Fibroblast of lung (primary cell): Measurements from ENCODE around the gene ACSM5. TPM values are rescaled to one million over a fixed set of nuclear protein-coding genes. Genes with fewer than 3 reads are reported as not detected.
"Not testable (repeated sequence)": the region's sequence is repeated elsewhere in the genome, so short reads cannot be mapped to it uniquely, and the experiment has no call there.

Source experiments
- DNase-seq, 2 donors: peaks; one replicate each; pipeline versions ENCODE4 v3.0.0 to v3.0.0-alpha.2; 2010; ENCODE audit warnings: low read depth in 2 of 2
- H2AFZ ChIP-seq: 2 replicates; pipeline ENCODE4 v1.5.1; 2012; ENCODE audit warnings: low read length, control low read depth, inconsistent platforms
- H3K27ac ChIP-seq: 2 replicates; pipeline ENCODE4 v1.5.1; 2011; ENCODE audit warnings: low read length, control low read depth; ENCODE audit not compliant: insufficient read depth
- H3K27me3 ChIP-seq: 2 replicates; pipeline ENCODE4 v1.5.1; 2011; ENCODE audit warnings: mild to moderate bottlenecking, low read length; ENCODE audit not compliant: control insufficient read depth, insufficient read depth
- H3K36me3 ChIP-seq: 2 replicates; pipeline ENCODE4 v1.5.1; 2011; ENCODE audit warnings: low read length; ENCODE audit not compliant: control insufficient read depth, insufficient read depth
- H3K4me1 ChIP-seq: 2 replicates; pipeline ENCODE4 v1.5.1; 2011; ENCODE audit warnings: low read length; ENCODE audit not compliant: control insufficient read depth, insufficient read depth; ENCODE audit errors: extremely low read depth
- H3K4me2 ChIP-seq: 2 replicates; pipeline ENCODE4 v1.5.1; 2011; ENCODE audit warnings: low read length, control low read depth; ENCODE audit not compliant: insufficient read depth; ENCODE audit errors: extremely low read depth
- H3K4me3 ChIP-seq, 4 experiments: fragments of 200-600 bp in 1 of 4; sonication (generic) in 1 of 4; replicated peaks in 1 of 4; 2 replicates each; pipeline ENCODE4 v1.5.1; 2011 to 2016; ENCODE audit warnings: low read length in 4 of 4, low read depth in 3 of 4, mild to moderate bottlenecking in 3 of 4, control low read depth in 2 of 4, inconsistent platforms in 1 of 4, mixed read lengths in 1 of 4; ENCODE audit not compliant: insufficient read depth in 1 of 4; ENCODE audit errors: control extremely low read depth in 1 of 4
- H3K79me2 ChIP-seq: 2 replicates; pipeline ENCODE4 v1.5.1; 2012; ENCODE audit warnings: mild to moderate bottlenecking, low read length, inconsistent platforms; ENCODE audit not compliant: control insufficient read depth, insufficient read depth
- H3K9ac ChIP-seq: 2 replicates; pipeline ENCODE4 v1.5.1; 2011; ENCODE audit warnings: mild to moderate bottlenecking, low read length, control low read depth; ENCODE audit not compliant: insufficient read depth
- H3K9me3 ChIP-seq: 2 replicates; pipeline ENCODE4 v1.5.1; 2012; ENCODE audit warnings: low read depth, low read length; ENCODE audit not compliant: control insufficient read depth, insufficient read depth
- H4K20me1 ChIP-seq: 2 replicates; pipeline ENCODE4 v1.5.1; 2011; ENCODE audit warnings: low read length; ENCODE audit not compliant: control insufficient read depth, insufficient read depth; ENCODE audit errors: extremely low read depth
- CTCF ChIP-seq, 2 donors: IDR thresholded peaks in 1 of 2; conservative IDR thresholded peaks in 1 of 2; 1 replicate in 1 of 2; 2 replicates in 1 of 2; pipeline ENCODE4 v1.5.1; 2011 to 2012; ENCODE audit warnings: low read length in 2 of 2, control low read depth in 1 of 2, inconsistent platforms in 1 of 2, low read depth in 1 of 2, mild to moderate bottlenecking in 1 of 2
- EZH2 ChIP-seq: IDR thresholded peaks from 2 replicates; pipeline ENCODE4 v1.5.1; 2012; ENCODE audit warnings: low read length, control low read depth, mild to moderate bottlenecking; ENCODE audit errors: missing control alignments
- polyA plus RNA-seq, 2 donors: library from polyadenylated mRNA; depleted of rRNA in 1 of 2; stranded (reverse) in 1 of 2; unstranded in 1 of 2; fragments of >200 nt; gene quantifications; 2 replicates each; pipeline ENCODE4 v1.2.1, GENCODE V29; 2011 to 2012; ENCODE audit warnings: missing spikeins in 1 of 2
- total RNA-seq: library from RNA; depleted of rRNA; stranded (reverse); fragments of >200 nt; gene quantifications from 2 replicates; pipeline ENCODE4 v1.2.1, GENCODE V29; 2014

The ACSM5 gene
- total and polyA plus RNA-seq, 2 donors (not counting 1 experiment from before 2014, with no cell fraction given), result 0.10 TPM; not detected in 1

GRCh38 chr16:20430948-20431347 lies 21.6 kb downstream of the ACSM5 start:
- TF ChIP-seq EZH2 (no peak), CTCF (conservative IDR thresholded peaks at IDR 0.05 in 1 of 2, IDR thresholded peaks at IDR 0.05 in 1 of 2; ENCODE audit: low read depth in 1 of 2, low read length in 2 of 2) (no peak)
- no peak overlapping the region for H3K4me2 ChIP-seq
- H3K9ac ChIP-seq, result no peak overlapping the region

DNA sequence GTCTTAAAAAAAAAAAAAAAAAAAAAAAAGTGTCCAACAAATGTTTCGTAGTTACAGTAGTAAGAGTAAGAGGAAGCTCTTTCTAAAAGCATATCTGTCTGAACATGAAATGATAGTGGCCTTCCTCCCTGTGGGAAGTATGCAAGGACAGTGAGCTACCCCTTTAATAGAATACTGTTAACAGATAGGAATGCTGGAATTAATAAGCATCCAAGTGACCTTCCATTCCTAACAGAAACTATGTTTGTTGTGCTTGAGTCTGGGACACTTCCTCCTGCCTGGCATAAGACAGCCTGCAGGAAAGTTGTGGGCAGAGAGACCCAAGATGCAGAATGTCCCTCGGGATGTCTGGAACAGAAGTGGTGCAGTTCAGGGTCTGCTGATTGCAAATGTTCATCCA lies 29.6 kb downstream of the ACSM5 start:
- H3K4me3 ChIP-seq, H3K36me3 ChIP-seq, DNase-seq, H3K9ac ChIP-seq, H3K27ac ChIP-seq, H3K27me3 ChIP-seq, H3K9me3 ChIP-seq, H3K79me2 ChIP-seq, H3K4me2 ChIP-seq, H4K20me1 ChIP-seq, H3K4me1 ChIP-seq, H2AFZ ChIP-seq: not testable (repeated sequence)

More at GRCh38 chr16:20430948-20431347, 21.6 kb downstream of the ACSM5 start:
- no peaks in the 10 kb centered on the region for H3K9me3 ChIP-seq
- H3K27ac ChIP-seq, result no peak overlapping the region
- H4K20me1 ChIP-seq, result no peaks in the 10 kb centered on the region
- no peaks in the 10 kb centered on the region for H3K27me3 ChIP-seq
- H3K4me1 ChIP-seq, result no peaks in the 10 kb centered on the region
- H3K4me3 ChIP-seq, result no peak overlapping the region
- no peak overlapping the region for H2AFZ ChIP-seq
- H3K79me2 ChIP-seq, result no peaks in the 10 kb centered on the region
- no peaks in the 10 kb centered on the region for H3K36me3 ChIP-seq
- no peak for DNase-seq

DNA sequence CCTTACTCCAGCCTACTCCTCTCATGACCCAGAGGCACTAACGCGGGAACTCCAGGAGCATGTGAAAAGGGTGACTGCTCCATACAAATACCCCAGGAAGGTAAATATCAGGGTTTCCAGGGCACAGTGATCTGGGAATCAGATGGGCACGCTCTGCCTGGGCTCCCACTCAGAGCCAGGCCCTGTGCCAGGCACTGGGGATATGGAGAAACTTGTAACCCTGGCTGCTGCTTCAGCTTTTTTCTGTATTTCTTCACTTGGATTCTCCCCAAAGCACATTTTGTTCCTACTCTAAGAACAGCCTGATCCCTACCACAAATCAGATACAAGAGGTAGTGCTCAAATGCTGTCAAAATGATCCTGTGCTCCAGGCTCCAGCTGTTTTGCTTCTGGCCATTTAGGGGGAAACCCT lies 30.5 kb downstream of the ACSM5 start:
- not testable (repeated sequence) for H3K27me3 ChIP-seq, H3K9me3 ChIP-seq, H3K27ac ChIP-seq, DNase-seq, H3K4me2 ChIP-seq, H3K9ac ChIP-seq, H4K20me1 ChIP-seq, H3K4me3 ChIP-seq, H2AFZ ChIP-seq, H3K79me2 ChIP-seq, H3K4me1 ChIP-seq, H3K36me3 ChIP-seq

DNA sequence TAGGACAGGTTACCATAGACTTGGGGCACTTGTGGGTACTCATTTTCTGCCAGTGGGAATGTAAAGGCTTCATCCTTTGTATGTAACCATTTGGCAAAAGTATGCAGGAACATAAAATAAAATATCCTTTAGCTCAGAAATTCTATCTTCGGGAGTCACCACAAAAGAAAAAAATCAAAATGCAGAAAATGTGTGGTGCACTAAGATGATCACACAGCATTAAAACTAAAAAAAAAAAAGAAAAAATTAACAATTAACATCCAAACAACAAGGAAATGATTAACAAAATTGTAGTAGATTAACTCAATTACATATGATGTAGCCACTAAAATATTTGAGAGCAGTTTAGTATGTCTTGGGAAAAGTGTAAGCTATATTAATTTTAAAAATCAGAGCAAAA lies 31.4 kb downstream of the ACSM5 start:
- H3K4me2 ChIP-seq, DNase-seq, H4K20me1 ChIP-seq, H3K27ac ChIP-seq, H3K9me3 ChIP-seq, H3K27me3 ChIP-seq, H3K36me3 ChIP-seq, H3K9ac ChIP-seq, H2AFZ ChIP-seq, H3K79me2 ChIP-seq, H3K4me1 ChIP-seq, H3K4me3 ChIP-seq: not testable (repeated sequence)
